Activated CD8-positive, alpha-beta memory T cell treated with anti-CD3 and anti-CD28 coated beads for 36 hours (primary cell): ENCODE measurements around the gene HACD1. TPM values are rescaled to one million over a fixed set of nuclear protein-coding genes. Genes with fewer than 3 reads are reported as not detected.
"Not testable (repeated sequence)": the region's sequence is repeated elsewhere in the genome, so short reads cannot be mapped to it uniquely, and the experiment has no call there.

Experiments used
- CTCF ChIA-PET: fragments of 350-600 bp; sonication (Branson Sonifier 250); formaldehyde crosslinking; loops from one replicate; lab custom pipeline; 2021; ENCODE audit warnings: antibody characterized with exemption; lab: Charles Lee
- POLR2A ChIA-PET: fragments of 350-600 bp; sonication (Branson Sonifier 250); formaldehyde crosslinking; loops from one replicate; lab custom pipeline; 2021; ENCODE audit warnings: antibody characterized with exemption; lab: Charles Lee
- total RNA-seq, 2 experiments: library from RNA; stranded (reverse); gene quantifications; one replicate each; pipeline ENCODE4 v1.2.3, GENCODE V29; 2021

HACD1 gene
- total RNA-seq, 2 experiments from 2014 or later = 1.5 to 2.1 TPM

DNA sequence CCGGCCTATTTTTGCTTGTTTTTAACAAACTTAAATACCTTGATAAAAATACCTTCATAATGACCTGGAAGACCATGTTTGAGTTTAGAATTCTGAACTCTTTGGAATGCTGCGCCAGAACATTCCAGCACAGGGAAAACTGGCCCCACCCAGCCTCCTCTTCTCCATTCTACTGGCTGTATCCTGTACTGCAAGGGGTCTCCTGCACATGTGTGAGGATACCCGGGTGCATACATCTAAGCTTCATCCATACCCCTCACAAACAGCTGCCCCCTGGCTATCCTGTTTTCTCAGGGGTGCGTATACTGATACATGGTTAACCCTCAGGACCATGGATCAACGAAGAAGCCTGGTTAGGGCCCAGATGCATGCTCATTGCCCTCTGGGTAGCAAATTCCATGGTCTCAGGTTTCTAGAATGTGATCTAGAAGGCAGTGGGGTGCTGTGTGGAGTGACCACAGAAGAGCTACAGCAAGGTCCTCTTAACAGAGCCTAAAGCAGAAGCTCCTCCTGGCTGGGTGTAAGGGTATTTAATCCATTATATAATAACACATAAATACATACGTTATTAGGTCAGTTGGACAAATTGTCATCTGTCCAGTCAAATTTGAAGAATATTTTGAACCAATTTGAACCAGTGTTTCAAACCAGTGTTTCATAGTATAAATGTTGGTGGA lies 26.1 kb downstream of the HACD1 start:
- POLR2A ChIA-PET = no interaction called here
- CTCF ChIA-PET = interaction anchor here (0.6 kb wide), 1 partner anchor 183 kb away, joined by 3 read pairs; no protein-coding TSS in a partner anchor

DNA sequence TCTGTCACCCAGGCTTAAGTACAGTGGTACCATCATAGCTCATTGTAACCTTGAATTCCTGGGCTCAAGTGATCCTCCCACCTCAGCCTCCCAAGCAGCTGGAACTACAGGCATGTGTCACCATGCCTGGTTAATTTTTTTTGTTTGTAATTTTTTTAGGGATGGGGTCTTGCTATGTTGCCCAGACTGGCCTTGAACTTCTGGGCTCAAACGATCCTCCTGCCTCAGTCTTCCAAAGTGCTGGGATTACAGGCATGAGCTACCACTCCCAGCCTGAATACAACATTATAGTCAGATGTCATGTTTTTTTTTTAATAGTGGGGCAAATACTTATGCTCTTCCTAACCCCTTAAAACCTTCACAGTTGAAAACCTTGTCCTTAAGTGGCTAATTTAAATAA lies 27.9 kb downstream of the HACD1 start:
- CTCF ChIA-PET, POLR2A ChIA-PET: not testable (repeated sequence)

GRCh38 chr10:17588420-17588819 lies 28.8 kb downstream of the HACD1 start:
- POLR2A ChIA-PET = no interaction called here
- CTCF ChIA-PET = no interaction called here

DNA sequence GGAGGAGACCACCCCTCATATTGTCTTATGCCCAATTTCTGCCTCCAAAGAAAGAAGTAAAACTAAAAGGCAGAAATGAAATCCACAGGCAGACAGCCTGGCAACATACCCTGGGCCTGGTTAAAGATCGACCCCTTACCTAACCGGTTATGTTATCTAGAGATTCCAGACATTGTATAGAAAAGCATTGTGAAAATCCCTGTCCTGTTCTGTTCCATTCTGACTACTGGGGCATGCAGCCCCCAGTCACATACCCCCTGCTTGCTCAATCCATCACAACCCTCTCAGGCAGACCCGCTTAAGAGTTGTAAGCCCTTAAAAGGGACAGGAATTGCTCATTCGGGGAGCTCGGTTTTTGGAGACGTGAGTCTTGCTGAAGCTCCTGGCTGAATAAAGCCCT lies 29.9 kb downstream of the HACD1 start:
- POLR2A ChIA-PET, CTCF ChIA-PET: not testable (repeated sequence)

- POLR2A ChIA-PET = no interaction called here
- CTCF ChIA-PET = interaction anchor here (0.7 kb wide), 1 partner anchor 111 kb away, joined by 4 read pairs; no protein-coding TSS in a partner anchor
Measured at GRCh38 chr10:17586821-17587234, 30.3 kb downstream of the HACD1 start.

- ChIA-PET CTCF (no interaction called here), POLR2A (no interaction called here)
Measured at GRCh38 chr10:17585016-17585415, 32.2 kb downstream of the HACD1 start.

DNA sequence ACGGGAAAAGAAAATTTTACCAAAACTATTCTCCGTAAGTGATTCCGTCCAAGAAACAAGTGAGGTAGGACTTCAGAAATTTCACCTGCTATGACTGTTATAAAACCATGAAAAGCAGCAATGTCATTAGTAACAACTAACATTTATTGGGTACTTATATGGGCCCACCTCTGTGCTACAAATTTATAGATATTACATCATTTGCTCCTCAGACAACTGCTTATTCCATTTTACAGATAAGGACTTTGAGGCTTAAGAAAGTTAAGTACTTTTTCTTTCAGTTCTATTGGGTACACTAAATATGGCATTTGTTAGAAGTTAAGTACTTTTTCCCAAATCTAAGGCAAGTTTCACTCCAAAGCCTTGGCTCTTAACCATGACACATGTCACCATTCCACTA lies 36.3 kb downstream of the HACD1 start:
- POLR2A ChIA-PET = no interaction called here
- CTCF ChIA-PET = no interaction called here

- CTCF ChIA-PET = no interaction called here
Measured at GRCh38 chr10:17578603-17579002, 38.6 kb downstream of the HACD1 start.

DNA sequence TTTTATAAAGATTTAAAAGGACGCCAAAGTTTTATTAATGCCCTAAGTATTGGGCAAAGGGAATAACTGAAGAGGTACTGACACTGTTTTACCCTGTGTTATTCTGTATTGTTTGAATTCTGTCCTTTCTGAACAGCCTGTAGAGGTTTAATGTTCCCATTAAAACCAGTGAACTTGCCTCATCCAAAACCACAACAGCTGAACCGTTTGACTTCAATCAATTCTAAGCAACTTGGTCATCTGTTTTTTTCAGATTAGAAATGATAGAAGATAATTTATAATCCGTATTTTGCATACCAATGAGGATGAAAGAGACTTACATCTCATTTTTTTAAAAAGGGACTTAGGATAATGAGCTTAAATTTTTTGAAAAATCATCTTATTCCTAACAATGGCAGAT lies 40.4 kb downstream of the HACD1 start:
- CTCF ChIA-PET = no interaction called here

More at GRCh38 chr10:17578603-17579002, 38.6 kb downstream of the HACD1 start:
- POLR2A ChIA-PET = no interaction called here

GRCh38 chr10:17564911-17565310 lies 52.3 kb downstream of the HACD1 start:
- ChIA-PET POLR2A (no interaction called here), CTCF (no interaction called here)

More for the DNA sequence above, 40.4 kb downstream of the HACD1 start:
- POLR2A ChIA-PET = no interaction called here

DNA sequence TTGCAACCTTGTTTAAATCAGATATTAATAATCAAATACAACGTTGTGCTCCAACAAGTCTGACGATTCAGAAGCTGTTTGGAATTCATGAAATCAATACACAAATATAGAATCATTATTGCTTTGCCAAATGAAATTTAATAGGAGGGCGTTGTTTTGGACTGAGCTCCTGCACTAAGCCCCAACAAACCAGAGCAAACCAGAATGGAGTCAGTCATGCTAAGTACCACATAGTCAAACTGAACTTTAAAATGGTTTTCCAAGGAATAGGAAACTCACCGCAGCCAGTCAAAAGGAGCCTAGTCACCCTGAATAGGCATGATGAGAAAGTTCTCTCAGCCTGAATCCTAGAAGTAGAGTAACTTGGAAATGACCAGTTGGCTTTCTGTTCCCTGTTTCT lies 53.7 kb downstream of the HACD1 start:
- CTCF ChIA-PET = no interaction called here
- POLR2A ChIA-PET = no interaction called here

DNA sequence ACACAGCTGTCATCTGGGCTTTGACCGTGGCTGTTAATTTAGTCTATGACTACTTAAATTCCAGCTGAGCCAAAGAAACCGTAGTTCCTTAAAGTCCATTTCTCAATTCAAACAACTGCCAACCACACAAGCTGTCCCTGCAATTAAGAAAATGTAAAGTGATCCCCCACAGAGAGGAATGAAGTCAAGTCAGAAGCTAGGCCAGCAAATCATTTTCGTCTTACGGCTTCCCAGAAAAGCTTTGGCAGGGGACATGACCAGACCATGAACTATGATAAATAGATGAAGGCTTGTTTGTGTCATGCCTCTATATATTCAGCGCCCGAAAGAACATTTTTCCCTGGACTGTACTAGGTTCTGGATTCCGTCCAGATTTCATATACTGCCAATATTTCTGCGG lies 54.6 kb downstream of the HACD1 start:
- CTCF ChIA-PET = no interaction called here

GRCh38 chr10:17561111-17561510 lies 56.1 kb downstream of the HACD1 start:
- ChIA-PET POLR2A (no interaction called here), CTCF (no interaction called here)

More for the DNA sequence above, 54.6 kb downstream of the HACD1 start:
- POLR2A ChIA-PET = no interaction called here

DNA sequence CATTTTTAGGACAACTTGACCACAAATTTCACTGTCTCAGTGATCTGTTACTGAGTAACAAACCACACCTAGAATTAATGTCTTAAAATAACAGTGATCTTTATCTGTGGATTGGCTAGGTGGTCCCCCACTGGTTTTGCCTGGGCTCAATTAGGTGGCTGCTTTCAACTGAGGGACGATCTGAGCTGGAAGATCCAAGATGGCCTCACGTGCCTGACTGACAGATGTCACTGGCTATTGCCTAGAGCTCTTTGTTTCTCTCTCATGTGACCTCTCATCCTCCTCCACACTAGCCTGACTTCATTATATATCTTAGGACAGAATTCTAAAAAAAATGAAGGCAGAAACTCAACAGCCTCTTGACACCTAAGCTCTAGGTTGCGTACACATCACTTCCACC lies 59.7 kb downstream of the HACD1 start:
- ChIA-PET CTCF (no interaction called here), POLR2A (no interaction called here)

- CTCF ChIA-PET = no interaction called here
- POLR2A ChIA-PET = no interaction called here
Measured at GRCh38 chr10:17548770-17549169, 68.4 kb downstream of the HACD1 start.

DNA sequence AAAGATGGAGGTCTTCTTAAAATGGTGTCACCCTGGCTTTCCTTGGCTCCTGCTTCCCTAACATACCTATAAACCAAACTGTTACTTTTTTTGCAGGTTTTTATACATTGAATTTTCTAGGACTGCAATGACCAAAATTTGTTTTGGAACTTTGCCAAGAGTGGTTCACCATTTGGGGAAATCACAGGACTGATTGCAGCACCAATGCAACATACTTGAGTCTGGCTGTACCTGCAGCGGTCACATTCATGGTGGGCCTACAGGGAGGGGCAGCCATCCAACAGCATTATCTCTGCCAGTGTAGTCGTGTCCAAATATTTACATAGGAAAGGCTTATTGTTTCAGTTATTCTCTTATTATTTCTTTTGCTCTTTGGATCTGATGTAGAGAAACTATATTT lies 69.0 kb downstream of the HACD1 start:
- CTCF ChIA-PET = no interaction called here

DNA sequence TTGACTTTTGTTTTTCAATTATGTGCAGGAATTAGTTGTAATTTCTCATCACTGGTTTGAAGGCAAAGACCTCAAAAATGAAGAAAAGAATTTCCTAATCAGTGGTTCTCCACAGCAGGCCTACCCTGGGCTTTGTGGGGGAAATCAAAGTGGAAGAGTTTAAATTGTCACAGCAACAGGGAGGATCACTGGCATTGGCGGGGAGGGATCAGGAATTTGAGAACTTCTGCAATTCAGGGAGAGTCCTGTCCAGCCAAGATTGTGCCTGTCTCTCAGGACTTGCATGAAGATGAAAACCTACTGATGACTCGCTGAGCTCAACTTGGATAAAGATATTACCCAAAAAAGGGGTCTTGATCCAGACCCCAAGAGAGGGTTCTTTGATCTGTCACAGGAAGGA lies 70.1 kb downstream of the HACD1 start:
- ChIA-PET CTCF (no interaction called here), POLR2A (no interaction called here)

More for the DNA sequence above, 69.0 kb downstream of the HACD1 start:
- POLR2A ChIA-PET = no interaction called here

GRCh38 chr10:17544465-17544864 lies 72.7 kb downstream of the HACD1 start:
- POLR2A ChIA-PET = interaction anchor here (0.6 kb wide), 1 partner anchor 9 kb away, joined by 3 read pairs; no protein-coding TSS in a partner anchor

More at GRCh38 chr10:17544465-17544864, 72.7 kb downstream of the HACD1 start:
- CTCF ChIA-PET = no interaction called here
